Measurements from ENCODE around the gene MMP20. TPM values are rescaled to one million over a fixed set of nuclear protein-coding genes. Genes with fewer than 3 reads are reported as not detected.

The MMP20 gene
- total and polyA plus RNA-seq, 2 of the 13 experiments (the other 11 are each of a cell fraction or from before 2014, with no cell fraction given): 0.05 TPM; not detected in 1

- TF ChIP-seq SOX6 (IDR thresholded peaks at IDR 0.05) (no peak), SOX6 (CRISPR knock-in tag; IDR thresholded peaks at IDR 0.05) (peak; percentile 81), GABPB1 (CRISPR knock-in tag; IDR thresholded peaks at IDR 0.05) (no peak), RBFOX2 (IDR thresholded peaks at IDR 0.05; ENCODE audit: low read depth, low read length) (no peak), MATR3 (CRISPR knock-in tag; IDR thresholded peaks at IDR 0.05) (no peak), ZNF7 (CRISPR knock-in tag; IDR thresholded peaks at IDR 0.05) (no peak), ZKSCAN5 (CRISPR knock-in tag; IDR thresholded peaks at IDR 0.05) (no peak), MXI1 (IDR thresholded peaks at IDR 0.05; ENCODE audit: borderline replicate concordance, low read depth, low read length) (no peak), RAD21 (CRISPR knock-in tag; IDR thresholded peaks at IDR 0.05) (no peak), TFE3 (CRISPR knock-in tag; IDR thresholded peaks at IDR 0.05) (peak; percentile 86), ZNF143 (CRISPR knock-in tag; IDR thresholded peaks at IDR 0.05) (peak; percentile 53), ARNT2 (CRISPR knock-in tag; IDR thresholded peaks at IDR 0.05; ENCODE audit: low read depth) (no peak), ZNF883 (CRISPR knock-in tag; IDR thresholded peaks at IDR 0.05; ENCODE audit: not compliant biosample characterization) (no peak), TCF7L2 (IDR thresholded peaks at IDR 0.05; ENCODE audit: low read depth, low read length) (no peak), KLF9 (CRISPR knock-in tag; IDR thresholded peaks at IDR 0.05; ENCODE audit: low read depth) (no peak), GATA4 (IDR thresholded peaks at IDR 0.05; ENCODE audit: borderline replicate concordance, low read depth) (no peak), ZNF781 (CRISPR knock-in tag; IDR thresholded peaks at IDR 0.05; ENCODE audit: borderline replicate concordance, not compliant biosample characterization) (no peak), RCOR2 (CRISPR knock-in tag; IDR thresholded peaks at IDR 0.05) (peak; percentile 67), ZKSCAN1 (IDR thresholded peaks at IDR 0.05; ENCODE audit: low read length) (no peak), GTF2F1 (IDR thresholded peaks at IDR 0.05; ENCODE audit: low read length) (no peak), CBX2 (IDR thresholded peaks at IDR 0.05; ENCODE audit: low read depth, low read length) (no peak), CBX2 (CRISPR knock-in tag; IDR thresholded peaks at IDR 0.05; ENCODE audit: low read depth) (no peak), ZSCAN20 (CRISPR knock-in tag; IDR thresholded peaks at IDR 0.05; ENCODE audit: borderline replicate concordance) (no peak), NFYC (CRISPR knock-in tag; IDR thresholded peaks at IDR 0.05) (no peak), HIVEP1 (CRISPR knock-in tag; IDR thresholded peaks at IDR 0.05) (no peak), BHLHE40 (IDR thresholded peaks at IDR 0.05; ENCODE audit: low read length) (no peak), ZNF800 (CRISPR knock-in tag; IDR thresholded peaks at IDR 0.05) (no peak), ZSCAN12 (CRISPR knock-in tag; IDR thresholded peaks at IDR 0.05) (no peak)
- TF ChIP-seq, protein P1, sequence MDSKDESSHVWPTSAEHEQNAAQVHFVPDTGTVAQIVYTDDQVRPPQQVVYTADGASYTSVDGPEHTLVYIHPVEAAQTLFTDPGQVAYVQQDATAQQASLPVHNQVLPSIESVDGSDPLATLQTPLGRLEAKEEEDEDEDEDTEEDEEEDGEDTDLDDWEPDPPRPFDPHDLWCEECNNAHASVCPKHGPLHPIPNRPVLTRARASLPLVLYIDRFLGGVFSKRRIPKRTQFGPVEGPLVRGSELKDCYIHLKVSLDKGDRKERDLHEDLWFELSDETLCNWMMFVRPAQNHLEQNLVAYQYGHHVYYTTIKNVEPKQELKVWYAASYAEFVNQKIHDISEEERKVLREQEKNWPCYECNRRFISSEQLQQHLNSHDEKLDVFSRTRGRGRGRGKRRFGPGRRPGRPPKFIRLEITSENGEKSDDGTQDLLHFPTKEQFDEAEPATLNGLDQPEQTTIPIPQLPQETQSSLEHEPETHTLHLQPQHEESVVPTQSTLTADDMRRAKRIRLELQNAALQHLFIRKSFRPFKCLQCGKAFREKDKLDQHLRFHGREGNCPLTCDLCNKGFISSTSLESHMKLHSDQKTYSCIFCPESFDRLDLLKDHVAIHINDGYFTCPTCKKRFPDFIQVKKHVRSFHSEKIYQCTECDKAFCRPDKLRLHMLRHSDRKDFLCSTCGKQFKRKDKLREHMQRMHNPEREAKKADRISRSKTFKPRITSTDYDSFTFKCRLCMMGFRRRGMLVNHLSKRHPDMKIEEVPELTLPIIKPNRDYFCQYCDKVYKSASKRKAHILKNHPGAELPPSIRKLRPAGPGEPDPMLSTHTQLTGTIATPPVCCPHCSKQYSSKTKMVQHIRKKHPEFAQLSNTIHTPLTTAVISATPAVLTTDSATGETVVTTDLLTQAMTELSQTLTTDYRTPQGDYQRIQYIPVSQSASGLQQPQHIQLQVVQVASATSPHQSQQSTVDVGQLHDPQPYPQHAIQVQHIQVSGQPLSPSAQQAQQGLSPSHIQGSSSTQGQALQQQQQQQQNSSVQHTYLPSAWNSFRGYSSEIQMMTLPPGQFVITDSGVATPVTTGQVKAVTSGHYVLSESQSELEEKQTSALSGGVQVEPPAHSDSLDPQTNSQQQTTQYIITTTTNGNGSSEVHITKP (CRISPR knock-in tag; IDR thresholded peaks at IDR 0.05; ENCODE audit: low read depth): no peak
These were observed 22.0 kb downstream of the MMP20 start (continued) for GRCh38 chr11:102603091-102603490.

All from HepG2 (cell line).